RWPE1 (cell line): ENCODE measurements around the gene ABCA5.

Experiments
- CTCF ChIA-PET: fragments of 350-600 bp; sonication (Branson Sonifier 250); formaldehyde crosslinking; extraction: SDS; loops from one replicate; lab custom pipeline; 2021; lab: Yijun Ruan, JAX
- POLR2A ChIA-PET: fragments of 400-600 bp; formaldehyde crosslinking; extraction: SDS; loops from one replicate; lab custom pipeline; 2020; ENCODE audit warnings: antibody characterized with exemption; ENCODE audit not compliant: low non-redundant PET; lab: Yijun Ruan, JAX
- DNase-seq: peaks from one replicate; pipeline ENCODE4 v3.0.0; 2012; ENCODE audit warnings: low spot score
- H3K27ac ChIP-seq: fragments of 450-650 bp; 2 replicates; pipeline ENCODE4 v1.5.1; 2017
- TF ChIP-seq, protein P1 (sequence below): fragments of 450-650 bp; conservative IDR thresholded peaks from 2 replicates; pipeline ENCODE4 v1.5.1; 2017; ENCODE audit warnings: low read depth, mild to moderate bottlenecking

ABCA5 gene

GRCh38 chr17:69320908-69321238 is 6.1 kb downstream of the ABCA5 start:
- no peak for DNase-seq
- TF ChIP-seq, protein P1, sequence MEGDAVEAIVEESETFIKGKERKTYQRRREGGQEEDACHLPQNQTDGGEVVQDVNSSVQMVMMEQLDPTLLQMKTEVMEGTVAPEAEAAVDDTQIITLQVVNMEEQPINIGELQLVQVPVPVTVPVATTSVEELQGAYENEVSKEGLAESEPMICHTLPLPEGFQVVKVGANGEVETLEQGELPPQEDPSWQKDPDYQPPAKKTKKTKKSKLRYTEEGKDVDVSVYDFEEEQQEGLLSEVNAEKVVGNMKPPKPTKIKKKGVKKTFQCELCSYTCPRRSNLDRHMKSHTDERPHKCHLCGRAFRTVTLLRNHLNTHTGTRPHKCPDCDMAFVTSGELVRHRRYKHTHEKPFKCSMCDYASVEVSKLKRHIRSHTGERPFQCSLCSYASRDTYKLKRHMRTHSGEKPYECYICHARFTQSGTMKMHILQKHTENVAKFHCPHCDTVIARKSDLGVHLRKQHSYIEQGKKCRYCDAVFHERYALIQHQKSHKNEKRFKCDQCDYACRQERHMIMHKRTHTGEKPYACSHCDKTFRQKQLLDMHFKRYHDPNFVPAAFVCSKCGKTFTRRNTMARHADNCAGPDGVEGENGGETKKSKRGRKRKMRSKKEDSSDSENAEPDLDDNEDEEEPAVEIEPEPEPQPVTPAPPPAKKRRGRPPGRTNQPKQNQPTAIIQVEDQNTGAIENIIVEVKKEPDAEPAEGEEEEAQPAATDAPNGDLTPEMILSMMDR: no peak
- ChIA-PET POLR2A (no interaction called here), CTCF (no interaction called here)
- no peak overlapping the region for H3K27ac ChIP-seq

DNA sequence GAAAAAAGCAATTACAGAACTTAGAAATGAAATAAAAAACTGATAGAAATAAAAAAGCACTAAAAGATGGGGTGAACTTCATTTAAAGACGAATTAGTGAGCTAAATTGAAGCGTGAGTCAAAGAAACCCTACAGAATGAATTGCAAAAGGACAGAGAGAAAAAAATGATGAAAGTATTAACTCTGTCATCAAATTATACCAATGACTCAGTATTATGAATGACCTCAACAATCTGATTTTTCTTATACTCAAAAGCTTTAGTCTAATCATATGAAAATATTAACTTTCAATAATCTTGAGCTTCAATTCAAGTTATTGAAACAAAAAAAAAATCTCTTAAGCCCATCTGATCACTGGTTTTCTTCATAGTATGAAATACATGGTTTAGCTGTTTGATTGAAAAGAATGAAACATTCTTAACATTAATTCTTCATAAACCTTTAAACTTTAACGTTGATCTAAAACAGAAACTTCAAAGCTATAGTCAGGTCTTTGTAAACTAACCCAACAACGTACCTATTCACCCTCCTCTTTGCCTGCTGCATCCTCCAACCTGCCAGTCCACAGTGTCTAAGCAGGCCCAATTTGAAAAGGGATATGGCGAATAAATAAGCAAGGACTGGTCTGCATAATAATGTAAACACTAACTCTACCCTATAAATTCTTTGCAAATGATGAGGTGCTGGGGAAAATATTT is 6.6 kb downstream of the ABCA5 start:
- ChIA-PET POLR2A (no interaction called here), CTCF (no interaction called here)
- TF ChIP-seq, protein P1: no peak

GRCh38 chr17:69317625-69318024 is 9.3 kb downstream of the ABCA5 start:
- ChIA-PET POLR2A (no interaction called here), CTCF (interaction anchor here (0.6 kb wide), 1 partner anchor 53 kb away, joined by 4 read pairs; no protein-coding TSS in a partner anchor)
- TF ChIP-seq, protein P1: no peak
- no peak for DNase-seq
- no peak overlapping the region for H3K27ac ChIP-seq

More for the DNA sequence above, 6.6 kb downstream of the ABCA5 start:
- DNase-seq: no peak
- H3K27ac ChIP-seq: no peak overlapping the region

DNA sequence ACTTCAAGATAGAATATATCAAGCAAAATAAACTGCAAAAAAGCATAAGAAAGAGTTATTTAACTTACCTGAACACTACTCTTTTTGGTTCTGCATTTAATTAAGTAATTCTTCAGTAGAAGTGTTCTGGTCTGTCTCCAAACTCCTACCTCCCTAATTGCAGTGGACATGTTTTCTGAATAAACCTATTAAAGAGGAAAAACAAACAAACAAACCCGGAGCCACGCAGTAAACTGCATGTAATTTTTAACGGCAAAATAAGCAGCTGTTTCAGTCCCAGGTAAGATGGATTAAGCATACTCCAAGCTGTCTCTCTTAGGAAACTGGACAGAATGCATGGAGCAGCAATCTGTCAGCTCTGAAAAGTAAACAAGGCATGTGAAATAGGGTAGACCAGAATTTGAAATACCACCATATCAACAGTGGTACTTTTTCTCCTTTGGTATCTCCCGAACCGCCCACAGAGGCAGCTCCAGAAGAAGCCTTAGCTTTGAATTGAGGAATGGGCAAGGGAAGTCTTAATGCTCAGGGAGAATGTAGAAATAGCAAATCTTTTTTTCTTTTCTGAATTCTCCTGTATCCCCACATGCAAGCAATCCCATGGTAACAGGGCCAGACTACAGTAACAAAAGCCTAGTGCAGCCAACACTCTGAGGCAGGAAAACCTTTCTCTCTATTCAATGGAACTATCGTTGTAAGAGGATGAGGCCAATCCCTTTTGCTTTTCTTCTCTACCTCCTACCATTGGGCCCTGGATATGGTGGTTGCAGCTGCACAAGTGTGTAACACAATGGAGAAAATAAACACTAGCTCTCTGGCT is 12.5 kb downstream of the ABCA5 start:
- H3K27ac ChIP-seq: no peak overlapping the region
- POLR2A ChIA-PET: no interaction called here
- no peak for DNase-seq
- TF ChIP-seq, protein P1: no peak
- CTCF ChIA-PET: no interaction called here

- no peak for DNase-seq
- ChIA-PET CTCF (interaction anchor here (1.0 kb wide), 1 partner anchor 218 kb away, joined by 3 read pairs; no protein-coding TSS in a partner anchor), POLR2A (no interaction called here)
Measured at GRCh38 chr17:69305177-69305576, 21.8 kb downstream of the ABCA5 start.

DNA sequence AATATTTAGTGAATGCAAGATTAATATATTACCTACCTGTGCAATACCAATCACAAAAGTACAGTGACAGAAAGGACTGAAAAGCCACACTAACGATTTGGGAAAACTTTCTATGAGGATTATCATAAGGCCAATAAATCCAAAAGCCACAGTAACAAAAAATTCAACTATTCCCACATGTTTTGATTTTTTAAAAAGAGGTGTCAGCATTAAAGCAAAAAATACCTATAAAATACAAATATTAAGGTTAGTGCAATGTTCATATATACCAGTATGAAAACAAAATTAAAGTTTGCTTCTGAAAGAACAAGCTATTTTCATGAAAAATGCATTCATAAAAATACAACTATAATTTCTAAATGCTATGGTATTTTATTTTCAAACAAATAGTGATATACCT is 24.3 kb downstream of the ABCA5 start:
- CTCF ChIA-PET: no interaction called here
- POLR2A ChIA-PET: no interaction called here
- H3K27ac ChIP-seq: no peak overlapping the region
- TF ChIP-seq, protein P1: no peak
- DNase-seq: no peak

More at GRCh38 chr17:69305177-69305576, 21.8 kb downstream of the ABCA5 start:
- H3K27ac ChIP-seq: no peak overlapping the region
- TF ChIP-seq, protein P1: no peak
